MG63 (cell line): ENCODE measurements around the gene HLF. TPM values are rescaled to one million over a fixed set of nuclear protein-coding genes. Genes with fewer than 3 reads are reported as not detected.

Experiments used
- DNase-seq: peaks from one replicate; pipeline ENCODE4 v3.0.0-alpha.2; 2020
- H3K27me3 ChIP-seq: fragments of 250-450 bp; sonication (Bioruptor Pico); 2 replicates; pipeline ENCODE4 v1.5.1; 2020; ENCODE audit warnings: mild to moderate bottlenecking, moderate library complexity
- H3K36me3 ChIP-seq: fragments of 250-450 bp; sonication (Bioruptor Pico); 2 replicates; pipeline ENCODE4 v1.5.1; 2020; ENCODE audit warnings: mild to moderate bottlenecking, moderate library complexity
- H3K4me3 ChIP-seq: fragments of 250-450 bp; sonication (Bioruptor Pico); 2 replicates; pipeline ENCODE4 v1.5.1; 2020; ENCODE audit warnings: mild to moderate bottlenecking, moderate library complexity
- H3K9me3 ChIP-seq: fragments of 250-450 bp; sonication (Bioruptor Pico); 2 replicates; pipeline ENCODE4 v1.5.1; 2020; ENCODE audit warnings: mild to moderate bottlenecking, moderate library complexity
- total RNA-seq: library from RNA; depleted of rRNA; stranded (reverse); fragments of >200 nt; shearing (Covaris generic); gene quantifications from 2 replicates; pipeline ENCODE4 v1.2.3, GENCODE V29; 2014; ENCODE audit warnings: low replicate concordance; rRNA removed

HLF gene, protein sequence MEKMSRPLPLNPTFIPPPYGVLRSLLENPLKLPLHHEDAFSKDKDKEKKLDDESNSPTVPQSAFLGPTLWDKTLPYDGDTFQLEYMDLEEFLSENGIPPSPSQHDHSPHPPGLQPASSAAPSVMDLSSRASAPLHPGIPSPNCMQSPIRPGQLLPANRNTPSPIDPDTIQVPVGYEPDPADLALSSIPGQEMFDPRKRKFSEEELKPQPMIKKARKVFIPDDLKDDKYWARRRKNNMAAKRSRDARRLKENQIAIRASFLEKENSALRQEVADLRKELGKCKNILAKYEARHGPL
- total RNA-seq, result 1.9 and 8.2 TPM in 2 replicates

DNA sequence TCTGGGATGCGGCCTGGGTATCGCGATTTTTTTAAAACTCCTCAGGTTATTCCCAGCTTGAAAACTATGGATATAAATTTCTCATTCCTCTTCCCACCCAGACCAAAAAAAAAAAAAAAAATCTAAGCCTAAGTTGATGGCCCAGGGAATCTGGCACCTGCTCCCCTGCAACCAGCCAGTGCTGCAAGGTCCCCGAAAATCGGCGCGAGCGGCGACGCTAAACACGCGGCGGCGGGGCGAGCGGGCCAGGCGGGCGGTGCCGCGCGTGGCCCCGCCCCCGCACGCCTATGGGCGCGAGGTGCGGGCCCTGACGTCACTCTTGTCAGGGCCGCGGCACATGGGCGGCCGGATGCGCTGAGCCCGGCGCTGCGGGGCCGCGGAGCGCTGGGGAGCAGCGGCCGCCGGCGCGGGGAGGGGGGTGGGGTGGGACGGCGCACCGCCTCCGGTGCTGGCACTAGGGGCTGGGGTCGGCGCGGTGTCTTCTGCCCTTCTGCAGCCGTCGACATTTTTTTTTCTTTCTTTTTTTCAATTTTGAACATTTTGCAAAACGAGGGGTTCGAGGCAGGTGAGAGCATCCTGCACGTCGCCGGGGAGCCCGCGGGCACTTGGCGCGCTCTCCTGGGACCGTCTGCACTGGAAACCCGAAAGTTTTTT lies at the start of gene HLF:
HLF (plus strand) TSS at position 316 of the 654 bp plus-strand sequence. CDS start 525 bp downstream, outside the sequence.
- peak; percentile 86 for DNase-seq
- H3K27me3 ChIP-seq, result peaks cover 17% of the 10 kb centered on the region
- no peaks in the 10 kb centered on the region for H3K9me3 ChIP-seq
- H3K4me3 ChIP-seq, result peak within 1 kb of the TSS; percentile 48
- no peaks in the 10 kb centered on the region for H3K36me3 ChIP-seq

DNA sequence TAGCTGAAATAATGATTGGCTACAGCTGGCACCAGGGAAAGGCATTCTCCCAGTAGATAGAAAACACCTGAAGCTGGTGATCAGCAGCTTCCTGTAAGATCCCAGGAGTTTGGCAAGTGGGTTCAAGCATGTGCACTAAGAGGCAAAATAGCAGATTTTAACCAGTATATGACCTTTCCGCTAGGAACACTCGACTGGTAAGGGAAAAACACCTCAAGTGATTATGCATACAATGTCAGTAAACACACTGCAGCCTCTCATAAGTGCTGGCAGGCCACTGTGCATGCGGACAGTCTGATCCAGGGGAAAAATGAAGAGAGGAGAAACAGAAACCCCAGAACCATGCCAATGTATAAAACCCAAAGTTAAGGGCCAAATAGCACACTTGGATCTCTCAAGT lies 49.0 kb upstream of the HLF start:
- no peak for DNase-seq
- Histone ChIP-seq H3K27me3 (no peaks in the 10 kb centered on the region), H3K9me3 (no peaks in the 10 kb centered on the region), H3K4me3 (no peak overlapping the region), H3K36me3 (no peaks in the 10 kb centered on the region)

DNA sequence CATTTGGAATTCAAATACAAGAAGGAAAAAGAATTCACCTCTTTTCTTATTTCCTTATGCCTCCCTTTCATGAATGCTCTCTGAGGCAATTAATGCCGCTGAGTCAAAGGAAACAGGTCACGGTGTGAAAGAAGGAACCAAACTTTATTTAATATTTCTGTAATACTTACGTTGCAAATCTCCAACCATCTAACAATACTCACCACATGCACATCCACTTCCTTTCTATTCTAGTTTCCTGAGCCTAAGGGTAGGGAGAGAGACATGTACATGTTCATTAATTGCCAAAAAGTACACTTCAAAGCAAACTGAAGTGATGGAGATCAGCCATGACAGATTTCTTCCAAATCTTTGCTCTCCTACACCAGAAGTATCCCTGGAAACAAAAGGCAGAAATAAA lies 47.9 kb upstream of the HLF start:
- no peak for DNase-seq
- Histone ChIP-seq H3K27me3 (no peaks in the 10 kb centered on the region), H3K9me3 (no peaks in the 10 kb centered on the region), H3K4me3 (no peak overlapping the region), H3K36me3 (no peaks in the 10 kb centered on the region)

DNA sequence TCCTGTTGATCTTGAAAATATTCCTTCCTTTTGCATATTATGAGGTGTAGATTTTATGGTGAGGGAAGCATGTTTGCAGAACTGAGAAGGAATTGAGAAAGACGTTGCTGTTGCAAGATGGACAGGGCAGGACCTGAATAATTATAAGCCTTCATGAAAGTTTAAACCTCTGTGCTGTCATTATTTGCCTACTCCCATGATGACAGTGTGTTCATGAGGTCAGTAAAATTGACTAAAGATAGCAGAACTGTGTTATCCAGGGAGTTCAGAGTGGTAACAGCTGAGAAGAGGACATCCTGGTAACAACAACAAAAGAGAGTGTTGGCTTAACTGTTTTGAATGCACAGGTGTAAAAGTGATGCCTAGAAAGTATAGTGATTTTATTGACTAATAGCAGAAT lies 45.3 kb upstream of the HLF start:
- no peak for DNase-seq
- no peaks in the 10 kb centered on the region for H3K27me3 ChIP-seq
- no peak overlapping the region for H3K4me3 ChIP-seq
- no peaks in the 10 kb centered on the region for H3K9me3 ChIP-seq
- no peaks in the 10 kb centered on the region for H3K36me3 ChIP-seq

DNA sequence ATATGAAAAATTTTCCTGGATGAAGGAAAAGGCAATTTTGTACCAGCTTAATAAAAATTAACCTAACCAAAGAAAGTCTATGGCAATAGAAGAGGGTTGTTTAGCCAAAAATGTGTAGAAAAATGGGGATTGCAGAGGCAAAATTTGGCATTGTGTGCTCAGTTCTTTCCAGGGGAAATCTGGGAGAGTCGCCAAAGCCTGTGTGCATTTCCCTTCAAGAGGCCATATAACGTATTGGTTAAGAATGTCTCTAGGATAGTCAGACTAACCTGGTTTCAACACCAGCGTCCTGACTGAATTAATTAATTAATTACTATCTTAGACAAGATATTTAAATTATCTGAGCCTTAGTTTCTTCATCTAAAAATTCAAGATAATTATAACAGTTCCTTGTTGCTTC lies 44.8 kb upstream of the HLF start:
- Histone ChIP-seq H3K9me3 (no peaks in the 10 kb centered on the region), H3K36me3 (no peaks in the 10 kb centered on the region), H3K4me3 (no peak overlapping the region), H3K27me3 (no peaks in the 10 kb centered on the region)
- peak; percentile 45 for DNase-seq

DNA sequence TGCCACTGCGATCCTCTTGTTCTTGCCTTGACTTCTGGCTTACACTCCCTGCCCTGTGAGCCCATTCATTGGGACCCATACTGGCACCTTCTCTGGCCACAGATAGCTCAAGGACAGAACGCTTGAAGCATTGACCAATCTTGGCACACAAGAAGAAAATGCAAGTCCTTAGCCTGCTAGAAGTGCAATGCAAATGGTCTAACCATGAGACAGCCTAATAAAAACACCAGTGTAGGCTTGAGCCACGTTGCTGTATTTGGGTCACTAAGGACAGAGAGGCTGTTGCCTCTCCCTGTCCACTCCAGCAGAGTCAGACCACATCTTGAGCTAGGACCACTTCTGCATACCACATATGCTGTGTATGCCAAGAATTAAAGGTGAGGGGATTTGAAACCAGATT lies 41.2 kb upstream of the HLF start:
- Histone ChIP-seq H3K27me3 (no peaks in the 10 kb centered on the region), H3K9me3 (no peaks in the 10 kb centered on the region), H3K36me3 (no peaks in the 10 kb centered on the region), H3K4me3 (no peak overlapping the region)
- no peak for DNase-seq

DNA sequence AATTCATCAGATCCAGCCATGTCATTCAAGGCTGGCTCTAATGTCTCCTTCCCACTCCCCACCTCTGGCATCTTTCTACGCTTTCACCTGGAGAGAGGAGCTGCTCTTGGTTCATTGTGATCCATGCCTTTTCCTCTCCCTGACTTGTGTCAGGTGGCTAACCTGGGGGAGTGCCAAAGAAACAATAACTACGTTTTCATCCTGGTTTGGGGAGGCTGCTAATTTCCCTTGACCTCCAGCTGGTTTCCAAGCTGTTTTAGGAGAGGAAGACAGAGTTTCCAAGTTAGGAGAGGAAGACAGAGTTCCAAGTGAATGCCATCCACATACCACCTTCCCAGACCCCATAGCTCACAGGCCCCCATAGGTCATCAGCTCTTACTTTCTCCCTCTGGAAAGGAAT lies 40.0 kb upstream of the HLF start:
- Histone ChIP-seq H3K4me3 (no peak overlapping the region), H3K36me3 (no peaks in the 10 kb centered on the region), H3K27me3 (no peaks in the 10 kb centered on the region), H3K9me3 (no peaks in the 10 kb centered on the region)
- DNase-seq, result no peak

DNA sequence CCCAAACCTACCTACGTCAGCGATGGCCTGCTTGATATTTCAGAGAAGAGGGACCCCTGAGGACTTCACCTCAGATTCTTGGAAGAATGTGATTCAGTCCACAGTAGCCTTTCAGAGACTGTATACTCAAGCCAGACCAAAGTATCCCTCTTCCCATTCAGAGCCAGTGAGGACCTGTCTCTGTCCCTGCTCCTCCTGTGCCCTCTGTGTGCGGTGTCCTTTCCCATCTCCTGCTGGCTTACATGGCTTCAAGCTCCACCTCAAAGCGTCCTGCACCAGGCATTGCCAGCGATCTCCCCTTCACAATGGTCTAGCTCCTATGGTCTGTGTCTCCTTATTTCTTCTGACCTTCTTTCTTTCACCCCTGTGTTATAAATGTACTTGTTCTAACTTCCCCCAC lies 39.5 kb upstream of the HLF start:
- H3K4me3 ChIP-seq, result no peak overlapping the region
- H3K27me3 ChIP-seq, result no peaks in the 10 kb centered on the region
- H3K36me3 ChIP-seq, result no peaks in the 10 kb centered on the region
- DNase-seq, result no peak
- H3K9me3 ChIP-seq, result no peaks in the 10 kb centered on the region

DNA sequence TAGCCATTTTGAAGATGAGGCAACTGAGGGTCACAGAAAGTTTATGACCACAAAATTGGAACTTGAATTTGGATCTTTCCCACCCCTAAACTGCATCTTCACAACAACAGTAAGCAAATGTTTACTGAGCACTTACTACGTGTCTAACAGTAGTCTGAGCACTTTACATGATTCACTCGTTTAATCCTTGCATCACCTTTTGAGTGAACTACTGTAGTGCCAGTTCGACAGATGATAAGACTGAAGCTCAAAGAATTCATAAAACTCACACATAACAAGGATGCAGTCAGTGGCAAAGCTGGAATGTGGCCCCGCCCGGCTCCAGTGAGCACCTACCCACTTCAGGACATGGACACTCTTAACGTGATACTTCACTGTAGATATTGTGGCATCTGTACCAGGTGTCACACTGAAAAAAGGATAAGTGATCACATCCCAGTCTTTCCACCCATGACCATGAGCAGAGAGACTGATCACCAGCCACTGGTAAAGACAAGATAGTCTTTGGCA lies 36.0 kb upstream of the HLF start:
- no peak for DNase-seq
- H3K27me3 ChIP-seq, result no peaks in the 10 kb centered on the region
- no peaks in the 10 kb centered on the region for H3K36me3 ChIP-seq

DNA sequence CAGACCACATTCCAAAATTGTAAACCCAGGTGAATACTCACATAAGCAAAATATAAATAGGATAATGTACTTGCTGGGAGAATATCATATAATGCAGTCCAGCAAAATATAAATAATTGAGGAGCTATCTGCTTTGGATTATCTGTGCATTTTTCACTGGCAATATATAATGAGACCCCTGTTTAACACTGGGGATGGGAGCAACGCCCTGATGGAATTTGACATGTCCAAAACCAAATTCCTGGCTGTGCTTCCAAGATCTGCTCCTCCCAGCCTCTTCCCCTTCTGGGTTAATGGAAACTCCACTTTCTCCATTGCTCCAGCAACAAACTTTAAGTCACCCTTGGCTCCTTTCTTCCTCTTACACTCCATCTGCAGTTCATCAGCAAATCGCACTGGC lies 35.5 kb upstream of the HLF start:
- Histone ChIP-seq H3K9me3 (no peaks in the 10 kb centered on the region), H3K36me3 (no peaks in the 10 kb centered on the region), H3K27me3 (no peaks in the 10 kb centered on the region), H3K4me3 (no peak overlapping the region)
- no peak for DNase-seq

More for the DNA sequence above, 36.0 kb upstream of the HLF start:
- Histone ChIP-seq H3K9me3 (no peaks in the 10 kb centered on the region), H3K4me3 (no peak overlapping the region)

DNA sequence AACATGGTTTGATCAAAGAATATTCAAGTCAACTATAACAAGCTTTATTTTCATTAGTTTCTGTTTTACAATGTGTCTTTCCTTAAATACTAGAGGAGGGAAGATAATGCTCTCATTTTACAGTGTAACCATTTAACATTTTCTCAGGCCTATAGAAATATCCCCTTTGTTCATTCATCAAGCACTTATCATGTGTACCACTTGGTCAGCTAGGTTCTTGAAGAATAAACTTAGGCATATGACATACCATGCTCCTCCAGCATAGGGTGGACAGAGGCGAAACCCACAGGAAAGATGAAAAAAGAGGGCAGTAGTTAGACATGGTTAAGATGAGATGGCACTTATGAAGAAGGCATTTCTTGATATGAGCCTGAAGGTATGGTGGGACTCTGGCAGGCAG lies 34.0 kb upstream of the HLF start:
- Histone ChIP-seq H3K27me3 (no peaks in the 10 kb centered on the region), H3K36me3 (no peaks in the 10 kb centered on the region), H3K9me3 (no peaks in the 10 kb centered on the region), H3K4me3 (no peak overlapping the region)
- no peak for DNase-seq

DNA sequence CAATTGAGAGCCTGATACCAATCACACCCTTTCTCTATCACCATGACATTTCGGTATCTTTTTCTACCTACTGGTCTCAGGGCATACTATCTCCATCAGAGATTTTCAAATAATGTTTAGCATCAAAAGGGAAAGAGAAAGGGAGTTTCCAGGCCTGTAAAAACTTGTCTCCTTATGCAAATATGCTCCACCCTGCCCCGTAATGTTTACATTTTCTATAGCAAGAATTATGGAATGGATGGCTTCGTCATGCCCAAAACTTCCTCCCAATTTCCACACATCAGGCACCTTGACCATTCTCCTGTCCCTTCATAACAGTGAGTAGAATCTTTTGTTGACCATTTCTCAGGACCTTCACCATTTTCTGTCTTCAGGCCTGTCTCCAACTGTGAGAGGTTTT lies 30.9 kb upstream of the HLF start:
- Histone ChIP-seq H3K27me3 (no peaks in the 10 kb centered on the region), H3K9me3 (no peaks in the 10 kb centered on the region), H3K36me3 (no peaks in the 10 kb centered on the region), H3K4me3 (no peak overlapping the region)
- no peak for DNase-seq

DNA sequence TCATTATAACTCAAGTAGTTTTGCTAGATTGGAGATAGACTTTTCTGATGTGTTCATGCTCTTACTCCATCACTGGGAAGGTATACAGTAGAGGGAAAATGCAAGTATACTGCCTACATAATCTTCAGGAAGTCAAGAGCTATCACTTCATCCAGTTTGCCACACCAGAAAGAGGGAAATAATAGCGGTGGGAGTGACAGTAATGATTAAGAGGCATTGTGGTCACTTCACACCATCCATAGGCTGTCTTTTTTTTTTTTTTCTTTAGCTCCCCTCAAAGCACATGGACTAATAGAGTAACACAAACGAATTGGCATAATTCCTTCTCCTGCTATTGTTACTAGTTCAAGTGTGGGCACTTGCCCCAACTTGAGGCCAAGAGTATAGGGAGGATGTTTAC lies 28.4 kb upstream of the HLF start:
- Histone ChIP-seq H3K27me3 (no peaks in the 10 kb centered on the region), H3K36me3 (no peaks in the 10 kb centered on the region), H3K4me3 (no peak overlapping the region), H3K9me3 (no peaks in the 10 kb centered on the region)
- no peak for DNase-seq

DNA sequence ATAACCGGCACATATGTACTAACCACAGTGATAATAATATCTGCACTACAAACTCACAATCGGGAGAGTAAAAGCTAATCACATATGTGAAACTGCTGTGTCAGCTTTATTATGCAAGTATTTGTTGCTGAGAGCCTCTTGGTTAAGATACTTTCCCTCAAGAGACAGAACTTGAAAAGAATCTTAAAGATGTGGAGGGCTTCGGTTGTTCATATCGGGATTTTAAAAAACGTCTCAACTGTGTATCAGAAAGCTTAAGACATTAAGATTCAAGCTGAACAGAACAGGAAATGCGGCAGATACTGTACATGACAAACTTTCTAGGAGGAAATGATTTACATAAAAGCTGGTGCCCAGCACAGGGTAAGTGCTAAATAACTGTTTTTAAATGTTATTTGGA lies 27.5 kb upstream of the HLF start:
- no peak for DNase-seq

DNA sequence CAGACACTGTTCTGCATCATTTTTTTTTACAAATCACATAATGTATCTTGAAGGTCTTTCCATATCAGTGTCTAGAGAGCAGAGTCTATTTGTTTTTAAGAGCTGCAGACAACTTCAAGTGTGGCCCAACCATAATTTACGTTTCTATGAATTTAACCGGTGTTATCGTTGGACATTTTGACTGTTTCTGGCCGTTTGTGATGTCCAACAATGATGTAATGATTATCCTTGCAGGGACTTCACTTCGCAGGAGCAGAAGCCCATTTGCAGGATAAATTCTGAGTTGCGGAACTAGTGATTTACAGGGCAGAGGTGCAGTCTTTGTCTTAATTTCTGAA lies 26.9 kb upstream of the HLF start:
- Histone ChIP-seq H3K4me3 (peak overlapping the region; percentile 59), H3K27me3 (no peaks in the 10 kb centered on the region), H3K9me3 (no peaks in the 10 kb centered on the region), H3K36me3 (no peaks in the 10 kb centered on the region)
- DNase-seq, result no peak

More for the DNA sequence above, 27.5 kb upstream of the HLF start:
- Histone ChIP-seq H3K36me3 (no peaks in the 10 kb centered on the region), H3K27me3 (no peaks in the 10 kb centered on the region), H3K4me3 (no peak overlapping the region), H3K9me3 (no peaks in the 10 kb centered on the region)

DNA sequence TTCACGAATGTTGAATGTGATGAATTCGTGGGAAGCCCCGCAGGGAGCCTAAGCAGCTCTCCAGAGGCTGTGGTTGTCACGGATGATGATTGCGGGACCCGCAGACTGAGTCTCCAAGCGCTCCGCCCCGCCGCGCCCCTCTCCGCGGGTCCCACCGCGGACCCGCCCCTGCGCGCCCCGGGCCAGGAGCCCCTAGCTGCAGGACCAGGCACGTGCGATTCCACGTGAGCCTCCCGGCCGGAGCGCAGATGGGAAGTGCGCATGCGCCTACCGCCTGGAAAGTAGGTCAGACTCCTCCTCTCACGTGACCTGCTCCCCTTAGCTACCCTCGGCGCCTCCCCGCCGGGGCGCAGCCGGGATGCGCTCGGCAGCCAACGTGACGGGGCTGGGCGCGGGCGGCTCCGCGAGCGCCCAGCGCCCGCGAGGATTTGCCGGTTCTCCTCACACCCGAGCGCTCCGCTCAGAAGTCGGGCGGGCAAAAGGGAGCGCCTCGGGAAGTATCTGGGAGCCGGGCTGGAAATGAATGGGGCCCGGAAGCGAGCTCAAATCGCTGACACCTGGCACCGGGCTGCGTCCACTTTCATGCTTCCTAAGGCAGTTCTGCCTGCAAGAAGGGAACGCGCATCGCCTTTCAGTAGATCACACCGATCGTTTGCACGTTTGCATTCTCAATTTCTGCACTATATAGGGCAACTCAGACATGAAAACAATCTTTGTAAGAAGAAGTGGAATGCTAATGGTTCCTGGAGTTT lies 26.4 kb upstream of the HLF start:
- Histone ChIP-seq H3K36me3 (no peaks in the 10 kb centered on the region), H3K9me3 (no peaks in the 10 kb centered on the region), H3K27me3 (no peaks in the 10 kb centered on the region), H3K4me3 (peak overlapping the region; percentile 59)
- peak; percentile 93 for DNase-seq

DNA sequence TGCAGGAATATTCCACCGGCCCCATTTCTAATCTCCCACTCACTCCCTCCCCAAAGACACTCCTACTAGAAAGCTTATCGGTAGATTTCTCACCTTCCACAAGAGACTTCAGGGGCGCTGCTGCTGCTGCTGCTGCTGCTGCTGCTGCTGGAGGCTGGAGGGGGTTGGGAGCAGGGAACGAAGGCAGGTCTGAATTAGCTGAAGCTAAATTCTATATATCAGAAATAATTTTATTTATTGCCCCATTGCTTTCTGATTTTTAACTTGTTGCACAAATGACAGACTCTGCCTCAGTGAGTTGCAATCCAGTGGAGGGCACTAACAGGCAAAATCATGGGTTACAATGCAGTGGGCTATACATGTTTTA lies 25.8 kb upstream of the HLF start:
- peak; percentile 9 for DNase-seq
- no peaks in the 10 kb centered on the region for H3K9me3 ChIP-seq
- no peaks in the 10 kb centered on the region for H3K36me3 ChIP-seq
- no peaks in the 10 kb centered on the region for H3K27me3 ChIP-seq
- peak overlapping the region; percentile 59 for H3K4me3 ChIP-seq
